Measurements from ENCODE around the gene RBM15B.
"Not testable (repeated sequence)": the region's sequence is repeated elsewhere in the genome, so short reads cannot be mapped to it uniquely, and the experiment has no call there.

RBM15B gene, protein sequence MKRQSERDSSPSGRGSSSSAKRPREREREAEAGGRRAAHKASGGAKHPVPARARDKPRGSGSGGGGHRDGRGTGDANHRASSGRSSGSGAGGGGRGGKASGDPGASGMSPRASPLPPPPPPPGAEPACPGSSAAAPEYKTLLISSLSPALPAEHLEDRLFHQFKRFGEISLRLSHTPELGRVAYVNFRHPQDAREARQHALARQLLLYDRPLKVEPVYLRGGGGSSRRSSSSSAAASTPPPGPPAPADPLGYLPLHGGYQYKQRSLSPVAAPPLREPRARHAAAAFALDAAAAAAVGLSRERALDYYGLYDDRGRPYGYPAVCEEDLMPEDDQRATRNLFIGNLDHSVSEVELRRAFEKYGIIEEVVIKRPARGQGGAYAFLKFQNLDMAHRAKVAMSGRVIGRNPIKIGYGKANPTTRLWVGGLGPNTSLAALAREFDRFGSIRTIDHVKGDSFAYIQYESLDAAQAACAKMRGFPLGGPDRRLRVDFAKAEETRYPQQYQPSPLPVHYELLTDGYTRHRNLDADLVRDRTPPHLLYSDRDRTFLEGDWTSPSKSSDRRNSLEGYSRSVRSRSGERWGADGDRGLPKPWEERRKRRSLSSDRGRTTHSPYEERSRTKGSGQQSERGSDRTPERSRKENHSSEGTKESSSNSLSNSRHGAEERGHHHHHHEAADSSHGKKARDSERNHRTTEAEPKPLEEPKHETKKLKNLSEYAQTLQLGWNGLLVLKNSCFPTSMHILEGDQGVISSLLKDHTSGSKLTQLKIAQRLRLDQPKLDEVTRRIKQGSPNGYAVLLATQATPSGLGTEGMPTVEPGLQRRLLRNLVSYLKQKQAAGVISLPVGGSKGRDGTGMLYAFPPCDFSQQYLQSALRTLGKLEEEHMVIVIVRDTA

DNA sequence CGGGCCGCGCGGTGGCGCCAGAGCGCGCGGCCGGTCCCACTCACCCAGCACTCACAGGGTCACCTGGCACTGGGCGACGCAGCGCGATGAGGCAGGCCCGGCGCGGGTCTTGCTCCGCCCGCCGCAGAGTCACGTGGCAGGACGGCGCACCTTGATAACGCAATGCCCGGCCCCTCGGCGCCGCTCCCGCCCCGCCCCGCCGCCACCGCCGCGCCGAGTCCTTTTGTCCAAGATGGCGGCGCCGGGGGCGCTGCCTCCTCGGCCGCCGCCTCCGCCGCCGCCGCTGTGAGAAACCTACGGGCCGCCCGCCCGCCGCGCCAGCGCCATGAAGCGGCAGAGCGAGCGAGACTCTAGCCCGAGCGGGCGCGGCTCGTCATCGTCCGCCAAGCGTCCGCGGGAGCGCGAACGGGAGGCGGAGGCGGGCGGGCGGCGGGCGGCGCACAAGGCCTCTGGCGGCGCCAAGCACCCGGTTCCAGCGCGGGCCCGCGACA lies at the start of gene RBM15B:
Gene RBM15B, plus strand, starts transcription at position 211 of the 491 bp plus-strand sequence. Its CDS starts 115 bp downstream, at position 326.
- DNase-seq = peak; percentile 64

DNA sequence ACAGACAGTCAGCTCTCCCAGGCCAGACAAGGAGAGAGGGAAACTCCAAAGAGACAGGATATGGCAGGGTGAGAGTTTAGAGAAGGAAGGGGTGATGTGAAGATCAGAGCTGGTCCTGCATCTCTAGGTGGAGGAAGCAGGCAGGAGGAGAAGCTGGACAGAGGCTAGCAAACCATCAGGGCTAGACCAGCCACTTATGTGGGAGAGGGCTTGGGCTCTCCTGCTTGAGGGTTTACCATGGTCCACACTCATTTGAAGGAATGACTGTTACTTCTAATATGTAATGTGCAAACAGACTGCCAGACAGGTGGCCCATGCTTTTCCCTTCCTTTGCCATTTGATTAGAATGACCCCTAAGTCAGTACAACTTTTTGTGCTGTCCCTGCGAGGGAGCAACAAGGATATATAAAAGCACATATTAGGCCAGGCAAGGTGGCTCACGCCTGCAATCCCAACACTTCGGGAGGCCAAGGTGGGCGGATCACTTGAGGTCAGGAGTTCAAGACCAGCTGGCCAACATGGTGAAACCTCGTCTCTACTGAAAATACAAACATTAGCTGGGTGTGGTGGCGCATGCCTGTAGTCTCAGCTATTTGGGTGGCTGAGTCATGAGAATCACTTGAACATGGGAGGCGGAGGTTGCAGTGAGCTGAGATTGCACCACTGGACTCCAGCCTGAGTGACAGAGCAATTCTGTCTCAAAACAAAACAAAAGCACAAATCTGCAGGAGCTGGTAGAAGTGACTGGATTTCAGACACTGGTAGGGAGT lies 47.0 kb upstream of the RBM15B start:
- DNase-seq = no peak

DNA sequence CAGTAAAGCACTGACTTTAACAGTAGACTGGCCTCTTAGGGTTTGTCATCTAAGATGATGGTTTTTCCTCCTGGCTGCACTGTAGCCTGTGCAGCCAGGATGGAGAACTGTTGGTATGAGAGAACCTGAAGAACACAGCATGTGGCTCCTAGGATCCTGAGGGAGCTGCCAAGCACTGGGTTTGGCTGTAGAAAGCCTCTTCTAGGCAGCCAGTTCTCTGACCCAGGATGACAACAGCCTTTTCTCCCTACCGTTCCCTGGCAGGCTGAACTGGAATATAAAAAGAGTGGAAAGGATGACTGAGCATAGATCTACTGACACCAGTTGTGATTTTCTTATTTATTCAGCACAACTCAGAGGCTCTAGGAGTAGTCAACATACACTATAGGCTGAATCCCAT lies 40.3 kb upstream of the RBM15B start:
- no peak for DNase-seq

DNA sequence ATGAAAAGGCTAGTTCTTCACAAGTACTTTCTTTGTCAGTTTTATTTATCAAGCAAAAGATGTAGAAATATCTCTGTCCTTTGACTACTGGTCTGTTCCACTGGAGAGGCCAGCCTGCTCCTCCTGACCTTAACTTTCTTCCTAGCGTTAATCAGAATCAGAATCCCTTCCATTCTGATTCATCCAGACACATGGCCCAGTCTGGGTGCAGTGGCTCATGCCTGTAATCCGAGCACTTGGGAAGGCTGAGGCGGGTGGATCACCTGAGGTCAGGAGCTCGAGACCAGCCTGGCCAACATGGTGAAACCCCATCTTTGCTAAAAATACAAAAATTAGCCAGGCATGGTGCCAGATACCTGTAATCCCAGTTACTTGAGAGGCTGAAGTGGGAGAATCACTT lies 38.0 kb upstream of the RBM15B start:
- DNase-seq = no peak

DNA sequence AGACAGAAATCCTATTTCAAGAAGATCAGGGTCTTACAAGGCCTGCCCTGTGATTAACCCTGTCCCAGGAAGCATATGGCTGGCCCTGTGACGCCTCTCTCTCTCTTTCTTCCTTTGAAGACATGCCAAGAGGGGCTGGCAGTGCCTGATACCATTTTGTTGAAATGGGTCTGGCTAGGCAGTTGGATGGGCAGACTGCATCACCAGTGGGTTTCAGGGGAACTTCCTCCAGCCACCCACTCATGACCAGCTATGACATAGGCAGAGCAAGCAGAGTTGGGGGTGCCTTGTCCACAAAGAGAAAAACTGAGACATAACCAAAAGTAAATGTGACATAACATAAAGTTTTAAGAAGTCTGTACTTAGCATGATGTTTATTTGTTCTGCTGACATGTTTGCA lies 37.4 kb upstream of the RBM15B start:
- DNase-seq = no peak

DNA sequence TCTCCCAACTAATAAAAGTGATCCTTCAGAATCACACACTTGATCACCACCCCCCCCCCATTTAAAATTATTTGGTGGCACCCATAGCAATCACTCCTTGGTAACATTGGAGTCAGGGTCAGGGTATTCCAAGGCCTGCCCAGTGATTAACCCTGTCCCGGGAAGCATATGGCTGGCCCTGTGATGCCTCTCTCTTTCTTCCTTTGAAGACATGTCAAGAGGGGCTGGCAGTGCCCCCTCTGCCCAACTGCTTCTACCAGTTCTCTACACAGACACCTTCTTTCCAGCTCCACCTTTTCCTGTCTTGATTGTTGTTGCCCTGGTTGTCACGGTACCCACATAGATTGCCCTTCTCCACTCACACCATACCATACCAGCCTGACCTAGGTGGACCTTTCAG lies 36.9 kb upstream of the RBM15B start:
- DNase-seq = no peak

DNA sequence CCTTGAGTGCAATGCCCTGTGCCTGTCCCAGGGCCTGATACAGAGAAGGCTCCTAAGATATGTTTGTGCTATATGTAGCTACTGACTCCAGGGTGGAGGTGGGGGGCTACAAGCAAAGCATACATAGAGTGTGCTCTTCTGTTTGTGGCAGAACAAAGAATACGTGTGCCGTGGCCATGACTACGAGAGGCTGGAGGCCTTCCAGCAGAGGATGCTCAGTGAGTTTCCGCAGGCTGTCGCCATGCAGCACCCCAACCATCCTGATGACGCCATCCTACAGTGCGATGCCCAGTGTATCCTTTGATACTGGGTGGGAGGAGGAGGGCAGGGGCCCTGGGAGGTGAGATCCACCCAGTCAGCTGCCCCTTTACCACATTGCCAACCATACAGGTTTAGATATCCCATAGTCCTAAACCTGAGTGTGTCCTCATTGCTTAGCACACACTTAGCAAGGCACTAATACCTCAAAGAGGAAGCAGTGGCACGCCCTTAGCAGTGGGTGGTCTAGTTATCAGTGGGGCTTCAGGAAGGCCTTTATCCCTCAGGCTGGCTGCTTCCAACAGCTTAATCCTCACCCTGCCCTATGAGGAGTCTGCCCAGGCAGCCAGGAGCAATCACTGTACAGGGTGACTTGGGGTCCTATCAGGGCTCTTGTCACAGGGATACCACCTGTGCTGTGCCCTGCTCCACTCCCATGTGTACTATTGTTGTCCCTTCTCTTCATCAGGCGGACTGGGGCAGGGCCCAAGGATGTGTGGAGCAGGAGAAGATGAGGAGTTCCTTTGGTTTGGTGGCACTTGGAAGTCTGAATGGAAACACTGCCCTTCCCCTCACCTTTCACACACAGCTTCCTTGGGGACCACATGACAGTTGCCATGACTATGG lies 36.1 kb upstream of the RBM15B start:
- no peak for DNase-seq

DNA sequence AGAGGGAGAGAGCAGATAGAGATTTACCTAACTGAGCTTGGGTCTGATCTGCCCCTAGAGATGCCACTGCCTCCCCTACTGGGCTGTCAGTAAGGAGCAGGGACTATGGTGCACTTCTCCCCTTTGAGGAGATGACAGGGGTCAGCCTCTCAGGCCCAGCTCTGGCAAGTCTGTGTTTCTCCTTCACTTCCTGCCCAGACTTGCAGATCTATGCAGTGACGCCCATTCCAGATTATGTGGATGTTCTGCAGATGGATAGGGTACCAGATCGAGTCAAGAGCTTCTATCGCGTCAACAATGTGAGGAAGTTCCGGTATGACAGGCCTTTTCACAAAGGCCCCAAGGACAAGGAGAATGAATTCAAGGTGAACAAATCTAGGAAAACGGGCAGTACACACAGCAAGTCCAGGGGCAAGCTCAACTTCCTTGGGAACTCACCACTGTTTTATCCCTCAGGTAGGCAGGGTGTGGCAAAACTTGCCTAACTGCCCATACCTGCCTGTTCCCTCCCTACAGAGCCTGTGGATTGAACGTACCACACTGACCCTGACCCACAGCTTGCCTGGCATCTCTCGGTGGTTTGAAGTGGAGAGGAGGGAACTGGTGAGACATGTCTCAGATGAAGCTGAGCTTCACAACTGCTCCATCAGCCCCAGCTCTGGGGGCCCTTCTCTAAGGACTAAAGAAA lies 35.0 kb upstream of the RBM15B start:
- DNase-seq = no peak

DNA sequence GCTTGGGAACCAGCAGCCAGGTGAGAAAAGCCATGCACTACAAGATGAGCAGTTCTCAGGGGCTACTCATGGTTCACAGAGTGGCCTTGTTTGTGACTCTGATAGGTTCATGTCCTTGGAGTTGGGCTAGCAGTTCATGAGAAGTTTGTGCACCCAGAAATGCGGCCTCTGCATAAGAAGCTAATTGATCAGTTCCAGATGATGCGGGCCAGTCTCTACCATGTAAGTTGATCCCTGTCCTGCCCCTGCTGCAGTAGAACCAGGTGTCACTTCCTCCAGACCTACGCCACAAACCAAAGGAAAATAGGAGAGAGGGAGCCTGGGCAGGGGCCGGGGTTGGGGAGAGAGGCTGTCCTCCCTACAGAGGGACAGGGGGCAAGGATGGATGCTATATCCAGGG lies 33.2 kb upstream of the RBM15B start:
- DNase-seq = no peak

DNA sequence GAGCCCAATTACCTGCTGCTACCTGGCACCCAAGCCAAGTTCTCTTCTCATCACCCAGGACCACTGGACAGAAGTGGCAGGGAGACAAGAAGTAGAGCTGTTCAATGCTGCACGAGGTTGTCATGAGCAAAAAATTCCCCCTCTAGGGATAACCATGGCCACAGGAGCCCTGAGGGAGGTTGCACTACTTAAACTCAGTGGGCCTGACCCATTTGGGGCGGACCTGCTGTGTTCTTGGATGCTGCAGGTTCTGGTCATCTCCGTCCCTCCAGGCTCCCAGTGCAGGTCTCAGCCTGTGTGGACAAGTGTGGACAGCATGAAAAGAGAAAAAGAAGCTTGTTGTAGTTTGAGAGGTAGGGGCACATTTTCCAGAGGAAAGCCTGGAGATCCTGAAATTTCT lies 32.1 kb upstream of the RBM15B start:
- no peak for DNase-seq

DNA sequence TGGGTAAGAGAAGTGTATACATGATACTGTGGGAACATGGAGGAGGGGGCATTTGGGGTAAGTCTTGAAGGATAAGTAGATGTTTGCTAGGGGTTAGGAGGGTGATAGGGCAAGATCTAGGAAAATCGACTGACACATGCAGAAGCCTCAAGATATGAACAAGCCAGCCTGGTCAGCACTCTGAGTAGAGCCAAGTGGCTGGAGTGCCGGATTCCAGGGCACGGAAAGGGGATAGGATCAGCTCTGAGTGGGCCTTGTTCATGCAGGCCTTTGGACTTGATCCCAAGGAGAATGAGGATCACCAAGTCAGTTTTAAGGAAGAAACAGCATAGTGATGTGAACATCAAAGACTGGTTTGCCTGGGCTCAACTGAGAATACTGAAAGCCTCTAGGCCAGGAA lies 30.3 kb upstream of the RBM15B start:
- no peak for DNase-seq

DNA sequence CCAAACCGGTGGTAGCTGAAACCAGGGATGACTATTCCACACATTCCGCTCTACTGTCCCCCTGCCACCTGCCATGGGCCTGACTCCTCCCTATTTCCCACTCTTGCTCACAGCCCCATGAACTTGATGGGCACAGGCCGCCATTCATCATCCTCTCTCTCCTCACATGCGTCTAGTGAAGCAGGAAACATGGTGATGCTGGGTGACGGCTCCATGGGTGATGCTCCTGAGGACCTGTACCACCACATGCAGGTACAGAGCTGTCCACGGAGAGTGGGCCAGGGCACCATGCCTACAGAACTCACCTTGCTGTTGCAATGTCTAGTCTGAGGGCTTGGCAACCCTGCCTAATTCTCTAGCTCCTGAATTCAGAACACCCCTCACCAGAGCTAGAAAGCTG lies 29.3 kb upstream of the RBM15B start:
- no peak for DNase-seq

DNA sequence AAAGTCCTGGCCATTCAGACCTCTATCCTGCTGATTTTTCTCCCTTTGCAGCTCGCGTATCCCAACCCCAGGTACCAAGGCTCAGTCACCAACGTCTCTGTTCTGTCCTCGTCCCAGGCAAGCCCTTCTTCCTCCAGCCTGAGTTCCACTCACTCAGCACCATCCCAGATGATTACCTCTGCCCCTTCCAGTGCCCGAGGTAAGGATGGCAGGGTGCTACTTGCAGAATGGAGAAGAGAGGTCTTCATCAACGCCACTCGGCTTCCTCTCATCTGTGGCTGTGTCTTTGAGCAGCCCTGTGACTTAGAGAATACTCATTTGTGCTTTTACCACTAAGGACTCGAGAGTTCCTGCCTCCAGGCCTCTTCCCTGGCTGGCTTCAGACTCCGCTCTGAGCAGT lies 28.6 kb upstream of the RBM15B start:
- DNase-seq = no peak

DNA sequence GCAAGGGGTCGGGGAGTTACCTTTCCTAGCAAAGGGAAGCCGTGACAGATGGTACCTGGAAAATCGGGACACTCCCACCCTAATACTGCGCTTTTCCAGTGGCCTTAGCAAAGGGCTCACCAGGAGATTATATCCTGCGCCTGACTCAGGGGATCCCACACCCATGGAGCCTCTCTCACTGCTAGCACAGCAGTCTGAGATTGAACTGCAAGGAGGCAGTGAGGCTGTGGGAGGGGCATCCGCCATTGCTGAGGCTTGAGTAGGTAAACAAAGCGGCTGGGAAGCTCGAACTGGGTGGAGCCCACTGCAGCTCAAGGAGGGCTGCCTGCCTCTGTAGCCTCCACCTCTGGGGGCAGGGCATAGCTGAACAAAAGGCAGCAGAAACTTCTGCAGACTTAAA lies 22.8 kb upstream of the RBM15B start:
- DNase-seq = not testable (repeated sequence)

DNA sequence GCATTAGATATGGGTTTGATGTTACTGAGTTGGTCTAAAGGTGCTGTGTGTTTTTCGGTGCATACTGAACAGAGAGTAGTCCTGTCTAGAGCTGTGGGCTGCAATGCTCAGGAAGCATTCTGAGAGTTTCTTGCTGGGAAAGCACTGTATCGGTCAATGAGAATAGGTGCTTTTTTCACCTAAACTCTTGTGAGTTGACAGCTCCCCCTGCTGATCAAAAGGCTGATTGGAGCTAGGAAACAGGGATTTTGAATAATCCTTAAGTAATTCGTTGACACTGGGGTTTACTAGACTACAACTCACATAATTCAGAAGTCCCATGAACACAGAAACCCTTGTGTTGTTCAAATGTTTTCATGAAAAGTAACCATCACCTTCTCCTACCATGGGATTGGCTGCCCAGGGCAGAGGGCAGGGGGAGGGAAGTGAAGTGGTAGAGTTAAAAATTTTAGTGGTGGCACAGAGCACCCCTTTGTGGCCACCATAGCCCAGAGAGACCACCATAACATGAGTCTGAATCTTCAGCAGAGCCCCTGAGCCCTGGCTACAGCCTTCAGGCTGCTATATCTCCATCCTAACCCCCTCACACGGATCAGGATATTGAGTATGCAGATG lies 19.0 kb upstream of the RBM15B start:
- DNase-seq = no peak

DNA sequence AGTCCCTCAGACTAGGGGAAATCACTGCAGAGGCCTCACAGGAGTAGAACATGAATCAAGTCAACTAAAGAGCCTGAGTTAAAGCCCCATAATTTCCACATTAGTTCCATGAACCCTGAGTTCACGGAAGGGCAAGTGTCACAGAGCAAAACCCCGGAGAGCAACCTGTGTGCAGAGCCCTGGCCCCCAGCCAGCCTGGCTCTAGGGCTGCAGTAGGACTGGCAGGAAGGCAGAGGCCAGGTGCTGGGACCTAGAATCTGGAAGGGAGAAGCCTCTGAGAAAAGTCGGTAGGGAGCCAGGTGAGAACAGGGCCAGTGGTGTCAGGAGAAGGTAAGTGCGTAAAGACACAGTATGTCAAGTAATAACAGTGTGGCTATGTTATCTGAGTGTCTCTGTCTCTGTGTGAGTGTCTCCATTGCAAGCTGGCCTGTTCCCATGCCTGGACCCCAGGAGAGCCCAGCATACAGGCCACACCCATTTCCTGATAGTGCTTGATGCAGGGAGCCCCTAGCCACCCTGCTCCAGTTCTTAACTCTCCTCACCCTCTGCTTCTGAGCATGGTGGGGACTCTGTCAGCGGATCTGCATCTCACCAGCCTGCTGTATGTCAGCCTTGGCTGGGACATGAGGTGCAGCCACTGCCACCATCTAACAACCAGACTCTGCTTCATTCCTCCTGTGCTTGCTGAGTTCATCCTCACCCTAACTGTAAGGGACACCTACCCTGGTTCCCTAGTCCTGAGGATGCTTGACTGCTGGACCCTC lies 17.2 kb upstream of the RBM15B start:
- DNase-seq = no peak

DNA sequence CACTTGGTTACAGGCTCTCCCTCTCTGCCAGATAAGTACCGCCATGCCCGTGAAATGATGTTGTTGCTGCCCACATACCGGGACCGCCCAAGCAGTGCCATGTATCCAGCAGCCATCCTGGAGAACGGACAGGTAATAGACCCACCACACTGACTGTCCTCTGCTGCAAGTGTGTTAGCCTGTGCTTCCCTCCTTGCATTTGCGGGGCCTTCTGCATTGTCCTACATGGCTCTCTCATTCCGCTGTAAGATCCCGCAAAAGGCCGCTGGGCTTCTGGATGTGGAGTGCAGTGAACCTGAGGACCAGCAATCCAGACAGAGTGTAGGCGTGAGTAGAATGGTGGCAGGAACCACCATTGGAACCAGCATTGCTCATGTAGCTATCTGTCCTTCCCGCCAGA lies 16.6 kb upstream of the RBM15B start:
- no peak for DNase-seq

DNA sequence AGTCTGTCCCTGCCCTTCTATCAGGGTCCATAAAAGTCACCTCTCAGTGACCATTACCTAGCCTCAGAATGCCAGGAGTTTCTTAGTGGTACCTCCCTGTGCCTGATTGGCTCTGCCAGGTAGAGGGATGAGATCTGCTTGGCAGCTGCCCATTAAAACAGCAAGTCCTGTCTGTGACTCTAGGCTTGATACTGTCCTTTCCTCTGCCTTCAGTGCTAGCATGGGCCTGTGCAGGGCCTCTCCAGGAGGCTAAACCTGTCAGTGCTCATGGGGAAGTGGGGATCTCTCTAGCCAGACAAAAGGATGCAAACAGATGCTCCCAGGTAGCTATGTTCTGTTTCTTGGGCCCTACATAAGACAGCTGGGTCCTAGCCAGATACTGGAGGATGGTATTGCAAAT lies 15.9 kb upstream of the RBM15B start:
- no peak for DNase-seq

DNA sequence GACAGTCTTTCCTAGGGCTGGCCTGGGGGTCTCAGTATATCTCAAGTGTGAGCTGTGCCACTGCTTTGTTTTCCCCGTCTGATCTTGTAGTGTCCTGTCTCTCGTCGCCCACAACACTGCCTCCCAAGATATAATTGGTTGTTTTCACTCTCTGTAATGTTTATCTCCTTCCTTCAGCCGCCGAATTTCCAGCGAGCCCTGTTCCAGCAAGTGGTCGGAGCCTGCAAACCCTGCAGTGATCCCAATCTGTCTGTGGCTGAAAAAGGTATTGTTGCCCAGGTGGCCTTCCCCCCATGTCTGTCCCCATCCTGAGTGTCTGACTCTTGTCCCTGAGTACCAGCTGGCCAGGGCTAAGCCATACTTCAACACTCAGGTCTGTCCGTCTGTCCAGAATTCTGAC lies 15.5 kb upstream of the RBM15B start:
- no peak for DNase-seq

DNA sequence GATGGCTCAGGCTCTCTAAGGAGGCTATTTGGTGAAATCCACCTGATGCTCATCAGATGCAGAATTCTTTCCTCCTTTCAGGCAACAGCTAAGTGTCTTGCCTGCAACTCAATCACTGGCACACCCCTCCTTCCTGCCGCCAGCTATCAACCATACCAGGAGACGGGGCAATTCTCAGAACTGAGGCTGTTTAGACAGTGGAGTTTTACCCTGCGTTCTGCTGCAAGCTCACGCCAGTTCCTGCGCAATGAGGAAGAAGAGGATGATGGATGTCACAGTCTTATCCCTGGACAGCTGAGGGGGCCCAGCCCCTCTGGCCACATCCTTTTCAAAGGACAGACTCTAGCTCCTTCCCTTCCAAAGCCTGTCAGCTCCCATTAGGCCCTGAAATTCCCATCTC lies 13.0 kb upstream of the RBM15B start:
- DNase-seq = no peak
